T47D (cell line): ENCODE results near the gene SYCP2.
A peak's percentile ranks its signal among the peaks of the same experiment; 100 is the strongest.
"Not testable (repeated sequence)": the region's sequence is repeated elsewhere in the genome, so short reads cannot be mapped to it uniquely, and the experiment has no call there.

Experiments used
- DNase-seq, 2 experiments: peaks; one replicate each; pipeline versions ENCODE4 v3.0.0 to v3.0.0-alpha.2; 2011 to 2012; ENCODE audit warnings: low read depth in 1 of 2, low spot score in 1 of 2
- JUND ChIP-seq: IDR thresholded peaks from 2 replicates; pipeline ENCODE4 v1.6.1; 2012; ENCODE audit warnings: low read depth
- in situ Hi-C: cut with HindIII; loops from 2 replicates; pipeline ENCODE4 v1.10.0; 2016; ENCODE audit warnings: low sequenced_read_pairs, low pct_unique_long_range_greater_than_20kb

The SYCP2 gene

GRCh38 chr20:59933296-59933848, at the start of gene SYCP2:
SYCP2 (minus strand) TSS chr20:59933637; CDS start chr20:59922413, 11,224 bp downstream.
- in situ Hi-C loops = no loop called here
- no peak for TF ChIP-seq JUND
- DNase-seq = peak; percentile 84 to 97

GRCh38 chr20:59983076-59983475, 49.6 kb upstream of the SYCP2 start:
- in situ Hi-C loops = no loop called here
- no peak for DNase-seq

GRCh38 chr20:59977086-59977485, 43.6 kb upstream of the SYCP2 start:
- in situ Hi-C loops = no loop called here
- TF ChIP-seq JUND = no peak
- DNase-seq = no peak

More at GRCh38 chr20:59983076-59983475, 49.6 kb upstream of the SYCP2 start:
- TF ChIP-seq JUND = no peak

GRCh38 chr20:59976156-59976782, 42.8 kb upstream of the SYCP2 start:
- DNase-seq = no peak
- in situ Hi-C loops = no loop called here
- TF ChIP-seq JUND = no peak

GRCh38 chr20:59972037-59972801, 38.8 kb upstream of the SYCP2 start:
- DNase-seq = no peak
- TF ChIP-seq JUND = no peak
- in situ Hi-C loops = no loop called here

GRCh38 chr20:59971428-59971827, 38.0 kb upstream of the SYCP2 start:
- TF ChIP-seq JUND = no peak
- DNase-seq = no peak
- in situ Hi-C loops = no loop called here

- no peak for DNase-seq
- in situ Hi-C loops = no loop called here
- no peak for TF ChIP-seq JUND
Measured at GRCh38 chr20:59966428-59966827, 33.0 kb upstream of the SYCP2 start.

GRCh38 chr20:59962155-59962554, 28.7 kb upstream of the SYCP2 start:
- TF ChIP-seq JUND = no peak
- DNase-seq = no peak
- in situ Hi-C loops = no loop called here

GRCh38 chr20:59961423-59961822, 28.0 kb upstream of the SYCP2 start:
- DNase-seq = no peak
- in situ Hi-C loops = no loop called here
- TF ChIP-seq JUND = no peak

- no peak for DNase-seq
- in situ Hi-C loops = no loop called here
- no peak for TF ChIP-seq JUND
Measured at GRCh38 chr20:59958626-59959025, 25.2 kb upstream of the SYCP2 start.

GRCh38 chr20:59958123-59958522, 24.7 kb upstream of the SYCP2 start, which contains the start of gene CDH26:
CDH26 (plus strand) TSS chr20:59958423; CDS start chr20:59958727, 304 bp downstream.
- in situ Hi-C loops = no loop called here

GRCh38 chr20:59957568-59957967, 24.1 kb upstream of the SYCP2 start:
- DNase-seq, in situ Hi-C loops: not testable (repeated sequence)
- TF ChIP-seq JUND = peak; percentile 53; the same call in 1 of the 2 replicates

More at GRCh38 chr20:59958123-59958522, 24.7 kb upstream of the SYCP2 start, which contains the start of gene CDH26:
- TF ChIP-seq JUND = no peak
- DNase-seq = no peak
